Central memory CD4-positive, alpha-beta T cell (primary cell): ENCODE data around the gene FBXL2.
A peak's percentile ranks its signal among the peaks of the same experiment; 100 is the strongest.
"Not testable (repeated sequence)": the region's sequence is repeated elsewhere in the genome, so short reads cannot be mapped to it uniquely, and the experiment has no call there.

ENCODE experiments used
- DNase-seq: peaks from one replicate; pipeline ENCODE4 v3.0.0; 2022

FBXL2 gene

GRCh38 chr3:33317963-33318709, 40.9 kb downstream of the FBXL2 start:
- DNase-seq: no peak

- DNase-seq: no peak
Observed at GRCh38 chr3:33318710-33319380, 41.6 kb downstream of the FBXL2 start.

DNA sequence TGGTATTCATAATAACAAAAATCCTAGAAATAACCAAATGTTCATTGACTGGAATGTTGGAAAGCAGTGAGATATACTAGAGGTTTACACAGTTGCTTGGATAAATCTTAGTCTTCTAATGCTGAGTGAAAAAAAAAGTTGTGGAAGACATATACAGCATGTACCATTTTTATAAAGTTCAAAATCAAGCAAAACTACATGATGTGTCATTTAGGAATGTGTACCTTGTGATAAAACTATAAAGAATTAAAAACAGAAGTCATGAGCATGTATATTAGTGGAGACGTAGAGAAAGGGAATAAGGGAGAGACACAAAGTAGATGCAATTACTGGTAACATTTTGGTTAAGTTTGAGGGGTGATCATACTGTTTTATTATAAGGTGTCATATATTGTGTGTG, 45.2 kb downstream of the FBXL2 start:
- DNase-seq: no peak

DNA sequence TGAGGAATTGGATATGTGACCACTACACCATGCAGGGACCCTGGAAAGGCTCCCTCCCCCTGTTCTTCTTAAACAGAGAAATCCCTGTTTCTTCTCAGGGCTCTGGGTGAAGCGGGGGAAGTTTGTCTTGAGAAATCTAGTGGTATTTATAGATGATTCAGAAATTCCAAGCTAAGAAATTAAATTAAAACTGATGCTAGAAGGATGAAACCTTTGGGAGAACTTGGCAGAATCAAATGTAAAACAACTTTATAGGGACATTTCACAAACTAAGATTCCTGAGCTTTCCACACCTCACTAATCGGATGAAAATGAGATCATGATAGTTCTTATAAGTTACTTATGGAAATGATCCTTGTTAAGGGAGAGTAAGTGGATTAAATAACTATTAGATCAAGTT, 54.2 kb downstream of the FBXL2 start:
- DNase-seq: no peak

GRCh38 chr3:33334364-33334763, 57.1 kb downstream of the FBXL2 start:
- no peak for DNase-seq

DNA sequence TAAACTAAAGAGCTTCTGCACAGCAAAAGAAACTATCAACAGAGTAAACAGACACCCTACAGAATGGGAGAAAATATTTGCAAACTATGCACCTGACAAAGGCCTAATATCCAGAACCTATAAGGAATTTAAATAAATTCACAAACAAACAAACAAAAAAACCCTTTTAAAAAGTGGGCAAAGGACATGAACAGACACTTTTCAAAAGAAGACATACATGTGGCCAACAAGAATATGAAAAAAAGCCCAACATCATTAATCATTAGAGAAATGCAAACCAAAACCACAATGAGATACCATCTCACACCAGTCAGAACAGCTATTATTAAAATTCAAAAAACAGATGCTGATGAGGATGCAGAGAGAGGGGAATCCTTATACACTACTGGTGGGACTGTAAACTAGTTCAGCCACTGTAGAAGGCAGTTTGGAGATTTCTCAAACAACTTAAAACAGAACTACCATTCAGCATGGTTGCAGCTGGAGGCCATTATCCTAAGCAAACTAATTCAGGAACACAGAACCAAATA, 61.8 kb downstream of the FBXL2 start:
- not testable (repeated sequence) for DNase-seq

- no peak for DNase-seq
Observed at GRCh38 chr3:33339758-33340157, 62.5 kb downstream of the FBXL2 start.

- DNase-seq: no peak
Observed at GRCh38 chr3:33355611-33356010, 78.4 kb downstream of the FBXL2 start.

GRCh38 chr3:33358172-33358781, 81.0 kb downstream of the FBXL2 start:
- DNase-seq: no peak

- no peak for DNase-seq
Observed at GRCh38 chr3:33360136-33360825, 83.0 kb downstream of the FBXL2 start.

DNA sequence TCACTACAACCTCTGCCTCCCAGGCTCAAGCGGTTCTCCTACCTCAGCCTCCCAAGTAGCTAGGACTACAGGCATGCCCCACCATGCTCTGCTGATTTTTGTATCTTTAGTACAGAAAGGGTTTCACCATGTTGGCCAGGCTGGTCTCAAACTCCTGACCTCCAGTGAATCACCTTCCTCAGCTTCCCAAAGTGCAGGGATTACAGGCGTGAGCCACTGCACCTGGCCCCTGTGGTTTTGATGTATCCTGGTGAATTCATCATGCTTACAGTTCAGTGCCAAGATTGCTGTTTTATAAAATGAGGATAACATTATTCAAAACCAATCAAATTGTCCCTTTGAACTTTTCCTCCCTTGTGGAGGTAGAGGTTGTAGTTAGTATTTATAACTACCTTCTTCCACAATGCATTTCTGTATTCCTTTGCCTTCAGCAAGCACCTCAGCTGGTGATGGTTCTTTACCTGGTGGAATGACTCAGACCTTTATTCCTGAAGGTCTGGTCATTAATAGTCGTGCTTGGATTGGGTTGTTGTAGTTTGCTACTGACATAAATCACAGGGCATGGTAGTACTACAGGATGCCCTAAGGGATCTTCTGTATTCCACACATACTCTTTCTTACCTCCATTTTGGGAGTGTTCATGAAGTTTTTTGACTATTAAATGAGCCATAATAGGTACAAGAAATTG, 86.0 kb downstream of the FBXL2 start:
- no peak for DNase-seq

- no peak for DNase-seq
Observed at GRCh38 chr3:33364060-33364459, 86.8 kb downstream of the FBXL2 start.

GRCh38 chr3:33364531-33365128, 87.4 kb downstream of the FBXL2 start:
- no peak for DNase-seq

DNA sequence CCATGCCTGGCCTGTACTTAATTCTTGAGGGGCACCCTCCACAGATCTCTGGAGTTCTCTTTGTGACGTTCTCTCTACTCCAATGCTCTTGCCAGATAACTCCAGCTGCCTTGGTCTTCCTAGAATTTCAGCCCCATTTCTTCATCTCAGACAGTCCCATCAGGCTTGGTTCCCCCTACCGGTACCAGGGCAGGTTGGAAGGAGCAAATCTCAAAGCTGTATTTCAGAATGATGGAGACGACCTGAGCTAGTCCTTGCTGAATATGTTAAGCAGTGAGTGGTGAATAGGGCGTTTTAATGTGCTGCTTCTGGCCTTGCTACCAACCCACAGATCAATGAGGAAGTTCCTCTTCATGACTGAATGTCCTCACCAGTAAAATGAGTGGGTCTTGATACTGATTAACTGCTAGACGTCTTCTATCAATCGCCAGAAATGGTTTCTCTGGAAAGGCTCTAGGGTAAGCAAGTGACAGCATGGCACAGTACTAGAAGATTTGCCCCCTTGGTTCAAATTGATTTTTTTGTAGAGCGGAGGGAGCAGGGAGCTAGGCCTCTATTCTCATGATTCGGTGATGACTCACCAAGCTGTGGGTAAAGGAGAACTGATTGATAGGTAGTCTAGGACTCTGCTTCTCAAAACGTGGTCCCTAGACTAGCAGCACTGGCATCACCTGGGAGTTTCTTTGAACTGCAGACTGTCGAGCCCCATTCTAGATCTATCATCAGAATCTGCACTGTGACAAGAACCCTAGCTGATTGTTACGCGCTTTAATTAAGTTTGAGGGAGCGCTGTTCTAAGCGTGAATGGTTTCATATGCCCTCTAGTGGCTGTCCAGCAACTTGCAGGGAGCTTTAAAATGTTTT, 95.2 kb downstream of the FBXL2 start:
- peak; percentile 32 for DNase-seq

DNA sequence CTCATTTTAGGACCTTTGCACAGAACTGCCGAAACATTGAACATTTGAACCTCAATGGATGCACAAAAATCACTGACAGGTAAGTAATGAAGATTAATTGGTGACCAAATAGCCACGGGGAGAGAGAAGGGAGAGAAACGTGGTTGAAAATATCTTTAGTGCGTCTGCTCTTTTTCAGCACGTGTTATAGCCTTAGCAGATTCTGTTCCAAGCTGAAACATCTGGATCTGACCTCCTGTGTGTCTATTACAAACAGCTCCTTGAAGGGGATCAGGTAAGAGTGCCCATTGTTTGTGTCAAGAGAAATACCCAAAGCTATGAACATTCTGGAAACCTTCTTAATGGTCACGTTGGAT, 95.8 kb downstream of the FBXL2 start:
- no peak for DNase-seq

DNA sequence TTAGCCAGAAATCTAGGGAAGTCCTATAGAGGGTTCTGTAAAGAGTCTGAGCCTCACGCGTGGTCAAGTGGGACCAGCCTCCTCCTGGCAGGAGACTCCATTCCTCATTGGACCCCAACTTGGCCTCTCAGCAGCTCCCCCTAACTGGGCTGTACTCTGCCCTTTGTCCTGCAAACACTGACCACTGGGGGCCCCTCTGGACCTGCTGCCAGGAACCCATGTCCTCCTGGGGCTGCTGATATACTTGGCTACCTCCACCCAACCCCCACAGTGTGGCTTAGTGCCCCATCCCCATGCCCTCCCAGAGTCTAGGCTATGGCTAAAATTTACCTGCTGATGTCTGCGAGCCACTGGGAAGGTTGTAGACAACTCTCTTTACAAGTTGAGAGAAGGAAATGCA, 100.2 kb downstream of the FBXL2 start:
- DNase-seq: no peak

- no peak for DNase-seq
Observed at GRCh38 chr3:33377931-33378330, 100.7 kb downstream of the FBXL2 start.

DNA sequence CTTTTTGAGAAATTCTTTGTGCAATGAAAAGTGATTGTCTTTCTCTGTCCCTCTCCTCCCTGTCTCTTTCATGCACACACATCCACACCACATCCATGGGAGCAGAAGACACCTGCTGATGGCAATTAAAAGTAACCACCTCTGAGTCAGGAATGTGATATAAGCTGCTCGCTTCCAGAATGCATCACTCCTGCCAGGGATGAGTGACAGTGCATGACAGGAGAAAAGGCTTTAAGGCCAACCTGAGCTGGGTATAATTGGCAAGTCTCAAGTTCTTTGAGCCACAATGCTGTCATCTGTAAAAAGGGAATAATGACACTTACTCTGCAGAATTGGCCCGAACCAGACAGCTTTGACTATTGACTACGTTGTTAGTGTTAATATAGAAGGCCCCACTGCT, 103.4 kb downstream of the FBXL2 start:
- DNase-seq: no peak

DNA sequence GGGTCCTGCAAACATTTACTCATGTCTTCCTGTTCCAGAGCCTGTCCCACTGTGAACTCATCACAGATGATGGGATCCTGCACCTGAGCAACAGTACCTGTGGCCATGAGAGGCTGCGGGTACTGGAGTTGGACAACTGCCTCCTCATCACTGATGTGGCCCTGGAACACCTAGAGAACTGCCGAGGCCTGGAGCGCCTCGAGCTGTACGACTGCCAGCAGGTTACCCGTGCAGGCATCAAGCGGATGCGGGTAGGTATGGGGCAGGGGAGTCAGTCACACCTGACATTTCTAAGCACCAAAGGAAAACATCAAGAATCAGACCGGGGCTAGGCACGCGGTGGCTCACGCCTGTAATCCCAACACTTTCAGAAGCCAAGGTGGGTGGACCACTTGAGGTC, 106.7 kb downstream of the FBXL2 start:
- no peak for DNase-seq

DNA sequence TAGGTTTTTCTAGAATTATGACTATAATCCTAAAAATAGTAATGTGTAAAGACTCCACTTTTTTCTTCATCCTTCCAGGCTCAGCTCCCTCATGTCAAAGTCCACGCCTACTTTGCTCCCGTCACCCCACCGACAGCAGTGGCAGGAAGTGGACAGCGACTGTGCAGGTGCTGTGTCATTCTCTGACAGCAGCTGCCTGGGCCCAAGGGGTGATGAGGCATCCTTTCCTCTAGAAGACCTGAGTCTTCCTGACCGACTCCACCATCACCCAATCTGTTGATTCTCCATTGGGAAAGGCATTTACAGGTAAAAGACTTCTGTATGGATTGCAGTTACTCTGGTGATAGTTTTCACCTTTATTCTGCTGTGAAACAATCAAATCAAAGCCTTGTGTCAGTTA, 108.2 kb downstream of the FBXL2 start:
- DNase-seq: no peak

GRCh38 chr3:33386631-33387030, 109.4 kb downstream of the FBXL2 start:
- DNase-seq: no peak
